HG03520 (cell line): ENCODE measurements around the gene PATJ.
"Not testable (repeated sequence)": the region's sequence is repeated elsewhere in the genome, so short reads cannot be mapped to it uniquely, and the experiment has no call there.

Experiments
- ATAC-seq: cut with Tn5 transposase; IDR thresholded peaks from one replicate; pipeline ENCODE4 v1.9.1; 2021; ENCODE audit warnings: mild to moderate bottlenecking, moderate library complexity; ENCODE audit not compliant: unreplicated experiment

PATJ gene

GRCh38 chr1:61819421-61819820, 77.1 kb downstream of the PATJ start:
- no peak for ATAC-seq

- ATAC-seq = no peak
These were observed 83.1 kb downstream of the PATJ start for GRCh38 chr1:61825393-61825792.

DNA sequence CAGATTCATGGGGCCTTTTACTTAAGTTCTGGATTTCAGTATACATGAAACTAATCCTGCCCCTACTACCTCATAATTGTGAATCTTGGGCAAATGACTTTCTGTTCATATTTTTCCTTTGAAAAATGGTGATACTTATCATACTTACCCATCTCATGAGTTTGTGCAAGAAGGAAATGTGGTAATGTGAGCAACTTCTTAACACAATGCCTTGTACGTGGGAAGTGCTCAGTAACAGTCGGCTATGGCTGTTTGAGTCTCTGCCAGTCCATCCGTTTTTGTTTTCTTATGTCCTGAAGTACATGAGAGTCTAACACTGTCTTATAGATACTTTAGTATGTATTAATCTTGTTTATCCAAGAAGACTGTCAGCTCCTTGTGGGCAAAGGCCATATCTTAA, 86.5 kb downstream of the PATJ start:
- ATAC-seq = no peak

DNA sequence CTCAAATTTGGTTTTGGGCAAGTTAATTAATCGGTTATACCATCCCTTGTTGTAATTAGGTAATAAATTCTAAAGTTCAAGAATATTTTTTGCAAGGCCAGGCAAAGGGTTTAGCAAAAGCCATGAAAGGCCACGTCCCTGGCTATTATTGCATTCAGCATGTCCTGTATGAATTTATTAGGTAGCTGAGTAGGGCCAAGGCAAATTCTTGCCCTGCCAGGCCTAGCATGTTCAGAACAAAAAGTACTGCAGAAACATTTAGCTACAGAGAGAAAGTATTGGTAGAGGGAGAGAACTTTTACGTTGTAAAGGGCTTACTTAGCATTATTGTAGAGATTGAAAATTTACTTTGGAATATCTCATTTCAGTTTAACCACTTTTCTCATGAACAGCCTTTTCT, 94.4 kb downstream of the PATJ start:
- no peak for ATAC-seq

GRCh38 chr1:61837607-61838006, 95.3 kb downstream of the PATJ start:
- ATAC-seq = not testable (repeated sequence)

GRCh38 chr1:61839679-61840078, 97.4 kb downstream of the PATJ start:
- no peak for ATAC-seq

DNA sequence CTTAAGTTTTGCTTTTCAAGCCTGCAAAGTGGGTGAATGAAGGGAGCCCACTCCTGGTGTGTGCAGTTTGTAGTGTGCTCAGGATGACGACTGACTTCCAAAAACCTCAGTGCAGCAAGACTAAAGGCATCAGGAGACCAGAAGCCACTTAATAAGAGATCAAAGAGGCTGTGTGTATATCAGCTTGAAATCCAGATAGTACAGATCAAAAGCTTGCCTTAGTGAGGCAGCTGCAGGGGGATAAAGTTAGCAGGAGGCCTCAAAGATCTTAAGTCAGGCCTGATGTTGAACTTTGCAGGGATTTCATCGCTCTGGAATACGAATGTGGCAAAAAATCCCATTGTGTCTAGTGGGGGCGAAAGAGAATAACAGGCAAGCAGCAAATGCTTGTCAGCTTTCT, 99.8 kb downstream of the PATJ start:
- ATAC-seq = no peak

- no peak for ATAC-seq
These were observed 100.7 kb downstream of the PATJ start for GRCh38 chr1:61842863-61843514.

DNA sequence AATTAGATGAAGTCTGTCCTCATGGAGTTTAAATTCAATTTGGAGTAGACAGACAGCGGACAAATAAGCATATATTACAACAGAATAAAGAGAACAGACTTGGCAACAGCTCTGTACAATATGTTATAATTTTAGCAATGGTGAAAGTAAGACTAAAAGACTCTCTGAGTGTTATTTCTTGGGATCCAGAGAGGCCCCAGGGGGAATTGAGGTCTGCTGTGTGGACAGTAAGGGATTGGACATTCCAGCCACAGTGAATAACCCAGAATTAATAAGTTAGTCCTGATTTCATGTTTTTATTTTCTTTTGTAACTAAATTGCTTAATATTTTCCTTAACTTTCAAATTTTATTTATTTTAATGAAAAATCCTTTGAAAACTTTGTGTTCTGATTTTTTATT, 101.7 kb downstream of the PATJ start:
- no peak for ATAC-seq

- ATAC-seq = not testable (repeated sequence)
These were observed 102.4 kb downstream of the PATJ start for GRCh38 chr1:61844664-61845063.

- no peak for ATAC-seq
These were observed 109.0 kb downstream of the PATJ start for GRCh38 chr1:61851235-61851634.

- ATAC-seq = no peak
These were observed 109.8 kb downstream of the PATJ start for GRCh38 chr1:61851849-61852669.

- no peak for ATAC-seq
These were observed 110.4 kb downstream of the PATJ start for GRCh38 chr1:61852670-61853015.

GRCh38 chr1:61853583-61853982, 111.3 kb downstream of the PATJ start:
- no peak for ATAC-seq

GRCh38 chr1:61864489-61864888, 122.2 kb downstream of the PATJ start:
- ATAC-seq = no peak

DNA sequence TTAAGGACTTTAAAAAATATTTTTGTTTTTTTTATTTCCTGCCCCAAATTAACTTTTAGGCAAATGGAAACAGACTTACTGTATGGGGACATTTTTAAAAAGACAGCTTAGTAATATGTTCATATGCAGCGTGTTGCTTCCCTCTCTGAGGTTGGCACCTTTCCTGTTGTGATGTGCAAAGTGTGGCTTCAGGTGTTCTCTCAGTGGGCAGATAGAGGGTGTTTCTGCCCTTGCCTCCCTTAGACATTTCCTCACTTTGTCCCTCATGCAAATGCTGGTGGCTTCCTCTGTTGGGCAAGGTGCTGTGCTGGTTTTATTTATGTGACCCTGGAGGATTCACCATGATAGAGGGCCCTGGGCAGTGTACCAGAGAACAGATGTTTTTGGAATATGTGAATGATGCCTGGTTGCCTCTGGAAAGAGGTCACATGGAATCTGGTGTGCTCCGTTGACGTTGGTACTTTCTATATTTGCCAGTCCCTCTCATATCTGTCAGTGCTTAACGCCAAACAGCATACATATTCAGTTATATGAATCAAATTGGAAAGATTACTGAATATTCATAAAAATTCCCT, 123.5 kb downstream of the PATJ start:
- ATAC-seq = no peak

DNA sequence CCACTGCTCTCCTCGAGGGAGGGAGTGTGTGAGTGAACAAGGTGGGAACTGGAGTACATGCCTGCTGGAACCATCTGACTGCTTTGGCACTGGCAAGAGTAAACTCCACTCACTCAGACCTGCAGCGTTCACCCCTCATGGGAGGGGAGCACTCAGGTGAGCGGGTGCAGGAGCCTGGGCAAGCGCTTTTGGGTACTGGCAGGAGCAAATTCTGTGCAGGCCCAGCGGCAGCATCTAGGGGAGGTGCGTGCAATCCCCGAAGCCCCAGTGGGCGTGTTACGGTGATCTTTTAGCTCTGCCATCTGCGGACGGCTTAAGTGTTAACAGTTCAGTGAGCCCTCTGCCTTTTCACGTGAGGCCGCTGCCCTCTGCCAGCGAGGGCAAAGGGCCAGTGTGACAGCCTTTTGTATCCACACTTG, 127.4 kb downstream of the PATJ start:
- ATAC-seq = no peak

- no peak for ATAC-seq
These were observed 129.9 kb downstream of the PATJ start for GRCh38 chr1:61872206-61872605.

GRCh38 chr1:61873581-61873980, 131.3 kb downstream of the PATJ start:
- ATAC-seq = no peak

DNA sequence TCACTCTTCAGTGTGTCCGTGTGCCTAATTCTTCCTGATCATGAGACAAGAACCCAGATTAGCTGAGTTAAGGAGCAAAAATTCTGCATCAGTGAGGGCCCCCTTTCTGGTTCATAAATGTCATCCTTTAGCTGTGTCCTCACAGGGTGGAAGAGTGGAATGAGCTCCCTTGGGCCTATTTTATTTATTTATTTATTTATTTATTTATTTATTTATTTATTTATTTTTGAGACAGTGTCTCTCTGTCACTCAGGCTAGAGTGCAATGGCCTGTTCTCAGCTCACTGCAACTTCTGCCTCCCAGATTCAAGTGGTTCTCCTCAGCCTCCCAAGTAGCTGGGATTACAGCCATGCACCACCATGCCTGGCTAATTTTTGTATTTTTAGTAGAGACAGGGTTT, 131.7 kb downstream of the PATJ start:
- ATAC-seq = no peak

- no peak for ATAC-seq
These were observed 132.9 kb downstream of the PATJ start for GRCh38 chr1:61875198-61875597.

GRCh38 chr1:61879887-61880474, 137.7 kb downstream of the PATJ start:
- ATAC-seq = not testable (repeated sequence)
